ENCODE results near the gene ANKRD63.

Gene ANKRD63

DNA sequence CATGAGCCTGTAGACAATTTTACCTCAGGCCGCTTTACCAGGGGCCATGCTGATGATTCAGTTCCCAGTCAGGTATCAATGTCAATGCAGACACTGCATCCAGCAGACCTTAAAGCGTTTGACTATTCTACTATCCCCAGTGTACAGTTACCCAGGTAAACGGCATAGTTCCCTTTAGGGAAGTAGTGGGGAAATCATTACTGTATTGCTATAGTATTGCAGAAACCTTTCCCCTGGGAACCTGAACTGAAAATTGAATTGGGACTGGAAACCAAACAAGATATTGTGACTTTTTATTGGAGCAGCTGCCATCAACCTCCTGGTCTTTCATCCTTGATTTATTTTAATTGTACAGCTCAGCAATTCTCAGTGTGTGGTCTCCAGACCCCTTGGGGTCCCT, 34.1 kb upstream of the ANKRD63 start:
- in situ Hi-C loops (cut with HindIII; ENCODE audit: low pct_ligation_motif_present, low pct_unique_long_range_greater_than_20kb, low sequenced_read_pairs) = no loop called here
- DNase-seq = no peak

- in situ Hi-C loops (cut with HindIII; ENCODE audit: low pct_ligation_motif_present, low pct_unique_long_range_greater_than_20kb, low sequenced_read_pairs) = no loop called here
These were observed 31.9 kb upstream of the ANKRD63 start for GRCh38 chr15:40314723-40315276.

DNA sequence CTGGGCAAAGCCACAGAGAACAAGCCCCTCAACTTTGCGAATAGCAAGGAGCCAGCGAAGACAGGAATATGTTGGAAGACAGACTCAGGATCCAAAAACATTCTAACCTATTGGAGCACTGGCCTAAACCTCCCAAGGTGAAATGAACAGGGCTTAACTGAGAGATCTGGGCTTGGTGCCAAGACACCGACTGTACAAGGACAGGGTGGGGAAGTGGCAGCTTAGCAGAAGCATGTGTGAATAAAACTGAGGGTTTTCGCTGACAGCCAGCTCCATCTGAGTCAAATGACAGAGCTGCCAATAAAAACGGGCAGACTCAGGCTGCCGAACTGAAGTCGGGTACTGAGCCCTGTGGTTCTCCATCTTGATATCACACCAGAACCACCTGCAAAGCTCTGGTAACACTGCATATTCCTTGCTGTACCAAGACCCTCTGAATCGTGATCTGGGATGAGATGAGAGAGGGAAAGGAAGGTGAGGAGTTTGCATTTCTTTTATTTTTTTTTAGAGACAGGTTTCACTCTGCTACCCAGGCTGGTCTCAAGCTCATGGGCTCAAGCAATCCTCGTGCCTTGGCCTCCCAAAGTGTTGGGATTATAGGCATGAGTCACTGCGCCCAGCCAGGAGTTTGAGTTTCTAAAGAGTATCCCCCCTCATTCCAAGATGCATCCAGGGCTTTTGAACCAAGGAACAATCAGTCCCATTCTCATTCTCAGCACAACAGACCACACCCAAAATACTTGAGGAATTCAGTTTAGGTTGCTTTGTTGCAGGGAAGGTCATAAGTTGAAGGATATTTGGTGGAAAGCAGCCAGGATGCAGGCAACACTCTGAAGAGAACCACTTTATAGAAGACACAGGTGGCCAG, 30.9 kb upstream of the ANKRD63 start:
- no peak for DNase-seq
- in situ Hi-C loops (cut with HindIII; ENCODE audit: low pct_ligation_motif_present, low pct_unique_long_range_greater_than_20kb, low sequenced_read_pairs) = no loop called here

More at GRCh38 chr15:40314723-40315276, 31.9 kb upstream of the ANKRD63 start:
- DNase-seq = no peak

- in situ Hi-C loops (cut with HindIII; ENCODE audit: low pct_ligation_motif_present, low pct_unique_long_range_greater_than_20kb, low sequenced_read_pairs) = no loop called here
- DNase-seq = no peak
These were observed 29.7 kb upstream of the ANKRD63 start for GRCh38 chr15:40312370-40313158.

DNA sequence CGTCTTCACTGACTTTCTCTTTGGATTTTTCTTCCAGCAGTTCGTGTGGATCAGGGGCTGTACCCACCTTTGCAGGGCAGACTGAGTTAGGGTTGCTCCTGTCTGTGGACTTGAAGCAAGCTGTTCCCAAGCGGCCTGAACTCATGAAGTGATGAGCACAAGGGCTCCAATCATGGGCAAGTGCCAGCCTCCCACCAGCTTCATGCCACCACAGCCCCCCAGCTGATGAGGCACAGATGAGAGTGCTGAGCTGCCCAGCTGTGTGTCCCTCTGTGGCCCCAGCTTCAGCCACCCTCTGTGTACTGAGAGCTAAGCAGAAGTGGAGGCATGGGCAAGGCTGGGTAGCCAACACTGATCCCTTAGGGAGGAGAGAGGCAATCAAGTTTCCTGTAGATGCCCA, 28.1 kb upstream of the ANKRD63 start:
- in situ Hi-C loops (cut with HindIII; ENCODE audit: low pct_ligation_motif_present, low pct_unique_long_range_greater_than_20kb, low sequenced_read_pairs) = no loop called here
- no peak for DNase-seq

- peak; percentile 52 for DNase-seq
- in situ Hi-C loops (cut with HindIII; ENCODE audit: low pct_ligation_motif_present, low pct_unique_long_range_greater_than_20kb, low sequenced_read_pairs) = no loop called here
These were observed 27.4 kb upstream of the ANKRD63 start for GRCh38 chr15:40310001-40310959.

DNA sequence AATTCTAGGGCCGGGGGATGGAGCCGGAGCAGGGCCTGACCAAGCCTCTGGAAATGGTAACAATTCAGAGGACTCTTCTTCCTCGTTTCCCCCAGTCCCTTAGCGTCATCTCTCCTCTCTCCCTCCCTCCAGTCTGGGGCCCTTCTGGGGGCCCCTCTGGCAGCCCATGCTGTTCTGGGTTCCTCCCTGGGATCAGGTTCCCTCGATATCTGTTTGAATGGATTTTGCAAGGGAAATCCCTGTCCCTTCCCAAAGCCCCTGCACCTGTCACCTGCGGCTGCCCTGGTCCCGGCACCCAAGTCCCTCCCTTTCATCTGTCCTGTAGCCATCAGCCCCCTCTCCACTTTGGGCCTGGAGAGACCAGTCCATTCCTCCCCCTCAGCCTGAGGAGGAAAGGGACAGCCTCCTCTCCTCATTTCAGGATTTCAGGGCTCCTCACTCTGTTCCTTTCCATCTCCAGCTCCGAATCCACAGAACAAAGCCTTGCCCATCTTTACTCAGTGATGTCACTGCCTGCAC, 26.5 kb upstream of the ANKRD63 start:
- no peak for DNase-seq
- in situ Hi-C loops (cut with HindIII; ENCODE audit: low pct_ligation_motif_present, low pct_unique_long_range_greater_than_20kb, low sequenced_read_pairs) = no loop called here

GRCh38 chr15:40307421-40308211, 24.8 kb upstream of the ANKRD63 start, which contains the start of gene PLCB2:
TSS of gene PLCB2 (minus strand) at chr15:40307935. CDS start at chr15:40307672, 263 bp downstream.
- DNase-seq = no peak

DNA sequence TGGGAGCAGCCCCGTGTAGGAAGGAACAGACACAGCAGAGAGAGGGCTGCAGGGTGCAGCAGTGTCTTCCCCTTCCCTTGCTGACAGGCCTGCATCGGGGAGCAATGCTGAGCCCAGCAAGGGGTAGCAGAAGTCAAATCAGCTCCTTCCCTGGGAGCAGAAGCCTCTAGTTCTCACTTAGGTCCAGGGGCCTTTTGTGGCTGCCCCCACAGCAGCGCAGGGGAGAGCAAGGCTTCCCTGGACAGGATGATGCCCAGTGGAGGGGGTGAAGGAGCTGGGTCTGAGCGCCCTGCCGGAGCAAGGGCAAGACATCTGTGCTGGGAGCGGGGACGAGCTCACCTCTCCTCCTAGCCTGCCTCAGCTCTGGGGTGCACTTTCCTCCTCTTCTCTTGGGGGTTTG, 24.0 kb upstream of the ANKRD63 start:
- in situ Hi-C loops (cut with HindIII; ENCODE audit: low pct_ligation_motif_present, low pct_unique_long_range_greater_than_20kb, low sequenced_read_pairs) = no loop called here
- no peak for DNase-seq

More at GRCh38 chr15:40307421-40308211, 24.8 kb upstream of the ANKRD63 start, which contains the start of gene PLCB2:
- in situ Hi-C loops (cut with HindIII; ENCODE audit: low pct_ligation_motif_present, low pct_unique_long_range_greater_than_20kb, low sequenced_read_pairs) = no loop called here

- in situ Hi-C loops (cut with HindIII; ENCODE audit: low pct_ligation_motif_present, low pct_unique_long_range_greater_than_20kb, low sequenced_read_pairs) = no loop called here
- DNase-seq = no peak
These were observed 23.5 kb upstream of the ANKRD63 start for GRCh38 chr15:40306371-40306770.

DNA sequence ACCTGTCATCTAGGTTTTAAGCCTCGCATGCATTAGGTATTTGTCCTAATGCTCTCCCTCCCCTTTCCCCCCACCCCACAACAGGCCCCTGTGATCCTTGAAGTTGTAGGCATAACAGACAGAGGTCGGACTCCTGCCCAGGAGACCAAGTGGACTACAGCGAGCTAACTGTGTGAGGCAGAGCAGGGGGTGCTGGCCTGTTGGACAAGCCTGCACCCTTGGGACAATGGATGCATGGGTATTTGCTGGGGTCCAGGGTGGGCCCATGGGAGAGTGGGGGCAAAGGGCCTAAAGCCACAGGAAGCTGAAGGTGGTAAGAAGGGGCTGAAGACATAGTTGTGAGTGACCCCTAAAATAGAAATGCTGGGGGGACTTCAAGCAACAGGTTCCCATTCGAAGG, 22.4 kb upstream of the ANKRD63 start:
- no peak for DNase-seq
- in situ Hi-C loops (cut with HindIII; ENCODE audit: low pct_ligation_motif_present, low pct_unique_long_range_greater_than_20kb, low sequenced_read_pairs) = no loop called here

DNA sequence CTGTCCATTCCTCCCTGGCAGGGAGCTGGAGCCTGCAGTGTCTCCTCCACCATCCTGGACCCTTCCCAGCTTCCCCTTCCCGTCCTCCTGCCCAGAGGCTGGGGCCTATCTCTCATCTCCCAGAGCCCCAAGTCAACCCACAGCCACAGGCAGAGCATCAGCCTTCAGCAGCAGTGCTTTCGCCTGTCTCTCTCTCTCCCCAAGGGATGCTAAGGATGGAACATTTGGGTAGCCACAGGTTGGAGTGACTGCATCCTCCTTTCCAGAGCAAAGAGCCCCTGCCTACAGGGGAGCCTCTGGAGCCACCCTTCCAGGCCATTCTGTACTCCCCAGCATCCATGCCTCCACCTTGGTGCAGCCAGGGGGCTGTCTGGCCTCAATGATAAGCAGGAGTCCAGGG, 20.7 kb upstream of the ANKRD63 start:
- no peak for DNase-seq
- in situ Hi-C loops (cut with HindIII; ENCODE audit: low pct_ligation_motif_present, low pct_unique_long_range_greater_than_20kb, low sequenced_read_pairs) = no loop called here

- in situ Hi-C loops (cut with HindIII; ENCODE audit: low pct_ligation_motif_present, low pct_unique_long_range_greater_than_20kb, low sequenced_read_pairs) = no loop called here
- DNase-seq = no peak
These were observed 20.1 kb upstream of the ANKRD63 start for GRCh38 chr15:40302981-40303380.

- DNase-seq = no peak
- in situ Hi-C loops (cut with HindIII; ENCODE audit: low pct_ligation_motif_present, low pct_unique_long_range_greater_than_20kb, low sequenced_read_pairs) = no loop called here
These were observed 19.5 kb upstream of the ANKRD63 start for GRCh38 chr15:40302288-40302886.

GRCh38 chr15:40301467-40302179, 18.8 kb upstream of the ANKRD63 start:
- no peak for DNase-seq
- in situ Hi-C loops (cut with HindIII; ENCODE audit: low pct_ligation_motif_present, low pct_unique_long_range_greater_than_20kb, low sequenced_read_pairs) = no loop called here

DNA sequence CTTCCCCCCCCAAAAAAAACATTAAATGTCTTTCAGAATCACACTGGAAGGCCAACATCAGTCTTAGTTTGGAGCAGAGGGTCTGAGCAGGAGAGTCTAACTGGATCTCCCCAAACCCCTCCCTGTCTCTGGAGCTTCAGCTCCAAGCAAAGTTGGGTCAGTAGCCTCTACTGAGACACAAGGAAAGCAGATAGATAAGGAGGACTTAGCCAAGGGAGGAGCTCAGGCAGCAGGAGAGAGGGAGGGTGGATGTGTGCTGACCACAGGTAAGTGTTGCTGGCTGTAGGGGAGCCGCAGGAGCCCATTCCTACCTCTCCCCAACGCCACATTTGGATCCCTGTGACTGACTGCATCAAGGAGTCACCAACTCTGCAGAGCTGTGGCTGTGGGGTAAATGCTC, 17.9 kb upstream of the ANKRD63 start:
- DNase-seq = no peak
- in situ Hi-C loops (cut with HindIII; ENCODE audit: low pct_ligation_motif_present, low pct_unique_long_range_greater_than_20kb, low sequenced_read_pairs) = no loop called here
